Coronary artery (tissue), 2 donors: ENCODE data around the gene MGAT4A.

Source experiments
- DNase-seq: peaks from one replicate; pipeline ENCODE4 v3.0.0-alpha.2; 2017; ENCODE audit warnings: low spot score
- H3K27ac ChIP-seq, 2 donors: fragments of 200-600 bp; sonication (generic); one replicate each; pipeline ENCODE4 v1.5.1; 2016 to 2019
- H3K4me3 ChIP-seq: fragments of 200-600 bp; sonication (generic); 2 replicates; pipeline ENCODE4 v1.5.1; 2016; ENCODE audit warnings: mild to moderate bottlenecking, moderate library complexity
- CTCF ChIP-seq: fragments of 200-600 bp; sonication (generic); IDR thresholded peaks from one replicate; pipeline ENCODE4 v1.5.1; 2019; ENCODE audit warnings: antibody characterized with exemption

MGAT4A gene

DNA sequence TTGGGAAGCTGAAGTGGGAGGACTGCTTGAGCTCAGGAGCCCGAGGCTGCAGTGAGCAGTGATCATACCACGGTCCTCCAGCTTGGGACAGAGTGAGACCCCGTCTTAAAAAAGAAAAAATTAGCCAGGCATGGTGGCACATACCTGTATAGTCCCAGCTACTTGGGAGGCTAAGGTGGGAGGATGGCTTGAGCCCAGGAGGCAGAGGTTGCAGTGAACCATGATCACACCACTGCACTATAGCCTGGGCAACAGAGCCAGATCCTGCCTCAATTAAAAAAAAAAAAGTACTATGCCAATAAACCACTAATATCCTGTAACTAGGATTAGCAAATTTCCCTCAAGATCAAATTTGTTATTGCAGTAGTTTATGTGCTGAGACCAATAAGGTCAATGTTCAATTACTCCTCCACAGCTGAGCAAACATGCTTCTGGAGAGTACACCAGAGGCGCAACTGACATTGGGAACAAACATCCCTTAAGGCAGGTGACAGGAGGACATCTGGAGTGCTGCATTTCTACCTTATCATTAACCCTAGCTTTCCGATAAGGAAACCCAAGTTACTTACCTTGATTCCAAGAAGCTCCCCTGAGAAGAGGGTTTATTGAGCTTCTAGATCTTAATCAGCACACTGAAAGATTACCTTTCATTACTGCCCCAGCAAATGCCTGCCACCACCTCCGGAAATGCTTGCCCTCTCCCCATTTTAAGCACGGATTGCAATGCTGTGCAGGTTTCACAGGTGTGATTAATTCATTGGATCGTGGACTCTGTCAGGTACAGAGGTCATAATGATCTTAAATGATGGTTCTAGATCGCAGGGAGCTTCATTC lies 26.2 kb downstream of the MGAT4A start:
- no peak for TF ChIP-seq CTCF
- Histone ChIP-seq H3K4me3 (no peak overlapping the region), H3K27ac (no peak overlapping the region)
- DNase-seq, result no peak

DNA sequence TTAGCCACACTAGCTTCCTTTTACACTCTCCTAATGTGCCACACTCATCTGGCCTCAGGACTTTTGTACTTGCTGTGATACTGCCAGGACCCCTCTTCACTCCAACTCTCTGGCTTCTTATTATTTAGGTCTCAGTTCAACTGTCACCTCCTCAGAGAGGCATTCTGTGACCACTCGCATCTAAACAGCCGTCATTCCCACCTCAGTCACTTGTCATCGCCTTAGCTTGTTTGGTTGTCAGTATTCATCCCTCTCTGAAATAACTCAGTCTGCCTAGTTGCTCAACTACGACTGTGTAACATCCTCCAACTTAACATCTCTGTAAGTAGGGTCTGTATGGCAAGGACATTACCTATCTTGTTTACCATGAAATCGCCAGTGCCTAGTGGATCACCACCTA lies 27.2 kb downstream of the MGAT4A start:
- Histone ChIP-seq H3K27ac (peak overlapping the region; percentile 7 to 67), H3K4me3 (no peak overlapping the region)
- no peak for TF ChIP-seq CTCF
- DNase-seq, result no peak

DNA sequence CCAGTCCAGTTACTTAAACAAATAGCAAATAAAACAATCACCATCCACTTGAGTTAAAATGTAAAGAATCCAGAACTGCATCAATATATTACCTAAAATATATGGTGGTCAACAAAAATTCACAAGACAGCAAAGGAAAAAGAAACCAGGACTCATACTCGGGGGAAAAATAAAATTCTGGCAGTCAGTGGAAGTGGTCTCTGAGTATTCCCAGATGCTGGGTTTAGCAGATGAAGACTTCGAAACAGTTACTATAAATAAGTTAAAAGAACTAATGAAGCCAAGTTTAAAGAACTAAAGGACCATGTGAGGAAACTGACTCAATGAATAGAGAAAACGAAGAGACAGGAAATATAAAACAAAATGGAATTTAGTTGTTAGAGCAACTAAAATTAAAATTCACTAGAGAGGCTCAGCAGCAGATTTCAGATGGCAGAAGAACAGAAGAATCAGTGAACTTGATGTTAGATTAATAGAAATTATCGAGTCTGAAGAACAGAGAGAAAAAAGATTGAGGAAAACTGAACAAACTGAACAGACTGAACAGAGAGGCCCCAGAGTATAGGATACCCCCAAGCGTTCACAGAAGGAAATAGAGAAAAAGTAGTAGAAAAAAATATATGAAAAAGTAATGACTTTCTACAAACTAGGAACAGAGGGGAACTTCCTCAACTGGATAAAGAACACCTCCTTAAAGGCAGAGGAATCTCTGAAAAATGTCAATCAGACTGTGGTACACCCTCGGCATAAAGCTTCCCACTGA lies 27.9 kb downstream of the MGAT4A start:
- peak overlapping the region; percentile 67 to 79 for H3K27ac ChIP-seq
- no peak for DNase-seq

DNA sequence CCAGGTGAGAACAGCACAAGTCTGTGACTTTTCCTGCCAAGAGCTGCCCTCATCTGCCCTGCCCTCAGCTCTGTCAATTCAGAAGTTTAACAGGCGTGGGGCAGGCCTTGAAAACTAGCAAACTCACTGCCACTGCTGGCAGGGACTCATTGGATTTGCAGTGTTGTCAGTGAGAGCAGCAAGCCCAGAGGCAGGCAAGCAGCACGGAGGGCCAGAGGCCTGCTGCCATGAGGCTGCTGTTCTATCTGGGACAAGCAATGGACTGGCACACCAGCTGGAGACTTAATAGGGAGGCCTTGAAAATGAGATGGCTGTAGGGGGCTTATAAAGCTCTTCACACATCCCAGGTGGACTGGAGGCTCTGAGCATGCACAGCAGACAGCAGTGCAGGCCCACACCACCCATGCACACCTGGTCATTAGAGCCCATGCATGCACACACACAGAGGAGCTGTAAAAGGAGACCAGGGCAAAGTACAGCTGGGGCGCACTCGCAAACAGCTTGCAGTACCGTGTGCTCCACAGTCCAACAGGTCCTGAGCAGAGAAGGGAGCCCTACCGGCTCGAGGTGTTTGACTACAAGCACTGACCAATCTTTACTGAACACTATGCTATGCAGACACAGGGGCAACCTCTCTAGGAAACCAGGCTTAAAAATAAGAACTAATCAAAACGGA lies 28.7 kb downstream of the MGAT4A start:
- Histone ChIP-seq H3K27ac (peak overlapping the region; percentile 67 to 79), H3K4me3 (peak overlapping the region; percentile 36)
- DNase-seq, result no peak
- no peak for TF ChIP-seq CTCF

More for the DNA sequence above, 27.9 kb downstream of the MGAT4A start:
- no peak for TF ChIP-seq CTCF
- peak overlapping the region; percentile 36 for H3K4me3 ChIP-seq

DNA sequence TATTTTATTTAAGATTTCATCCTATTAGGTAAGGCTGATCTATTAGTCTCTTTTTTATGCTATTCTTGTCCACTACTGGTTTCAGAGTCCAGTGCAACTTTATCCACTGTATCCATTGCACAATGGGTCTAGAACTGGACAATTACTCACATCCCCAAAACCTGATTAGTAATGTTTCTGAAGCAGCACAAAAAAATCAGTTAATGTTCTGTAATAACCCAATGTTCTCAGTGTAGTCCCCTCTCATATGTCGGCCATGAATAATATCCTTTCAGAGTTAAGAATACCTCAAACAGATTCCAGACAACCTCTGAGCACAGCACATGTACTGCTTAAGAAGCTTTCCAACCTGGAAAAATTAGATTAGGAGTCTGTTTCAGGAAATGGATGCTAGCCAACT lies 29.7 kb downstream of the MGAT4A start:
- no peak for DNase-seq
- Histone ChIP-seq H3K27ac (peak overlapping the region; percentile 67 to 79), H3K4me3 (no peak overlapping the region)
- no peak for TF ChIP-seq CTCF

DNA sequence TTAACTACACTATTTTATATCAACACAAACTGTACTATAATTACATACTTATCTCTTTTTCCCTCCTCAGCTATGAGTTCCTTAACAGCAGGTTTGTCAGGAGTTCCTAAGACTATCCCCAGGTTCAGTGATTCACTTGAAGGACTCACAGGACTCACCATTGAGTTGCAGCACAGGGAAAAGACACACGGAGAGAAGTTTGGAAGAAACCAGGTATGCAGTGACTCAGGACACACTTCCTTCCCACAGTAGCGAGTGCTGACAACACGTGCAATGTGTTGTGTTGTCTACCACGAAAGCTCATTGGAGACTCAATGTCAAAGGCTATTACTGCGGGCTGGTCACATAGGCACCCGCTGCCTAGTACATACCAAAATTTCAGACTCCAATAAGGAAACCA lies 32.0 kb downstream of the MGAT4A start:
- H3K4me3 ChIP-seq, result no peak overlapping the region
- no peak overlapping the region for H3K27ac ChIP-seq
- no peak for TF ChIP-seq CTCF
- DNase-seq, result no peak
